ENCODE measurements around the gene SPATA2. TPM values are rescaled to one million over a fixed set of nuclear protein-coding genes. Genes with fewer than 3 reads are reported as not detected.

SPATA2 gene
- total and polyA plus RNA-seq, 2 experiments from 2014 or later, result 5.3 to 9.3 TPM

DNA sequence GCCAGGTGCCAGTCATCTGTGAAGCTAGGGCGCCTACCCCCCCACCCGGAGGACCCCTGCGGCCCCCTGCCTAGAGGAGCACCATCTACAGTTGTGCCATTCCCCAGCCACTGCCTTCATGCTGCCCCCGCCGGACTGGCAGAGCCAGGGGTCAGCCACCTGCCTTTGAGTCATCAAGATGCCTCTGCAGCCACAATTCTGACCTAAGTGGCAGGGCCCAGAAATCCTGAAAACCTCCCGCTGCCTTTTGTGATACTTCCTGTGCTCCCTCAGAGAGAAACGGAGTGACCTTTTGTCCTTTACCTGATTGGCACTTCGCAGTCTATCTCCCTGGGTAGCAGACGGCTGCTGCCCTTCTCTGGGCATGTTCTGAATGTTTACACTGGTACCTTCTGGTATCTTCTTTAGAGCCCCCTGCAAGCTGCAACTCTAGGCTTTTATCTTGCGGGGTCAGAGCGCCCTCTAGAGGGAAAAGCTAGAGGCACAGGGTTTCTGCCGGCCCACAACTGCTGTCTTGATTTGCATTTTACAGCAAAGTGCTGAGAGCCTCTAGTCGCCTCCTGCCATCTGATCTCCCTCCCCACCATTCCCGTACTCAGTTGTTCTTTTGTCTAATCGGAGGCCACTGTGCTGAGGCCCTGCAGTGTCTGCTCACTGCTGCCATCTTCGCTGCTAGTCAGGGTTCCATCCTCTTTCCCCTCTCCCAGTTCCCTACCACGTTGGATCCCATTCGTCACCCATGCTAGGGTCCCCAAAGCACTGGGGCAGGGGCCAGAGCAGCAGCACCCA, 26.9 kb downstream of the SPATA2 start:
- TF ChIP-seq, protein P1, sequence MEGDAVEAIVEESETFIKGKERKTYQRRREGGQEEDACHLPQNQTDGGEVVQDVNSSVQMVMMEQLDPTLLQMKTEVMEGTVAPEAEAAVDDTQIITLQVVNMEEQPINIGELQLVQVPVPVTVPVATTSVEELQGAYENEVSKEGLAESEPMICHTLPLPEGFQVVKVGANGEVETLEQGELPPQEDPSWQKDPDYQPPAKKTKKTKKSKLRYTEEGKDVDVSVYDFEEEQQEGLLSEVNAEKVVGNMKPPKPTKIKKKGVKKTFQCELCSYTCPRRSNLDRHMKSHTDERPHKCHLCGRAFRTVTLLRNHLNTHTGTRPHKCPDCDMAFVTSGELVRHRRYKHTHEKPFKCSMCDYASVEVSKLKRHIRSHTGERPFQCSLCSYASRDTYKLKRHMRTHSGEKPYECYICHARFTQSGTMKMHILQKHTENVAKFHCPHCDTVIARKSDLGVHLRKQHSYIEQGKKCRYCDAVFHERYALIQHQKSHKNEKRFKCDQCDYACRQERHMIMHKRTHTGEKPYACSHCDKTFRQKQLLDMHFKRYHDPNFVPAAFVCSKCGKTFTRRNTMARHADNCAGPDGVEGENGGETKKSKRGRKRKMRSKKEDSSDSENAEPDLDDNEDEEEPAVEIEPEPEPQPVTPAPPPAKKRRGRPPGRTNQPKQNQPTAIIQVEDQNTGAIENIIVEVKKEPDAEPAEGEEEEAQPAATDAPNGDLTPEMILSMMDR (conservative IDR thresholded peaks at IDR 0.05; ENCODE audit: low read depth in 2 of 2), result peak; percentile 88 to 93
- TF ChIP-seq, protein P2, sequence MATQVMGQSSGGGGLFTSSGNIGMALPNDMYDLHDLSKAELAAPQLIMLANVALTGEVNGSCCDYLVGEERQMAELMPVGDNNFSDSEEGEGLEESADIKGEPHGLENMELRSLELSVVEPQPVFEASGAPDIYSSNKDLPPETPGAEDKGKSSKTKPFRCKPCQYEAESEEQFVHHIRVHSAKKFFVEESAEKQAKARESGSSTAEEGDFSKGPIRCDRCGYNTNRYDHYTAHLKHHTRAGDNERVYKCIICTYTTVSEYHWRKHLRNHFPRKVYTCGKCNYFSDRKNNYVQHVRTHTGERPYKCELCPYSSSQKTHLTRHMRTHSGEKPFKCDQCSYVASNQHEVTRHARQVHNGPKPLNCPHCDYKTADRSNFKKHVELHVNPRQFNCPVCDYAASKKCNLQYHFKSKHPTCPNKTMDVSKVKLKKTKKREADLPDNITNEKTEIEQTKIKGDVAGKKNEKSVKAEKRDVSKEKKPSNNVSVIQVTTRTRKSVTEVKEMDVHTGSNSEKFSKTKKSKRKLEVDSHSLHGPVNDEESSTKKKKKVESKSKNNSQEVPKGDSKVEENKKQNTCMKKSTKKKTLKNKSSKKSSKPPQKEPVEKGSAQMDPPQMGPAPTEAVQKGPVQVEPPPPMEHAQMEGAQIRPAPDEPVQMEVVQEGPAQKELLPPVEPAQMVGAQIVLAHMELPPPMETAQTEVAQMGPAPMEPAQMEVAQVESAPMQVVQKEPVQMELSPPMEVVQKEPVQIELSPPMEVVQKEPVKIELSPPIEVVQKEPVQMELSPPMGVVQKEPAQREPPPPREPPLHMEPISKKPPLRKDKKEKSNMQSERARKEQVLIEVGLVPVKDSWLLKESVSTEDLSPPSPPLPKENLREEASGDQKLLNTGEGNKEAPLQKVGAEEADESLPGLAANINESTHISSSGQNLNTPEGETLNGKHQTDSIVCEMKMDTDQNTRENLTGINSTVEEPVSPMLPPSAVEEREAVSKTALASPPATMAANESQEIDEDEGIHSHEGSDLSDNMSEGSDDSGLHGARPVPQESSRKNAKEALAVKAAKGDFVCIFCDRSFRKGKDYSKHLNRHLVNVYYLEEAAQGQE (IDR thresholded peaks at IDR 0.05; ENCODE audit: unreplicated experiment), result no peak
- H3K27ac Mint-ChIP-seq, result peak overlapping the region; percentile 62; the same call in 1 of the 2 replicates
- H3K4me1 ChIP-seq (ENCODE audit: insufficient read depth), result peaks cover 10% of the 10 kb centered on the region
- no peak overlapping the region for H3K27ac ChIP-seq (ENCODE audit: low read depth)
- ATAC-seq (peak; percentile 64), DNase-seq (ENCODE audit: low spot score) (peak; percentile 90)
- H3F3A ChIP-seq (replicated peaks; ENCODE audit: low read depth), result no peaks in the 10 kb centered on the region
- peaks cover 45% of the 10 kb centered on the region for H3K4me1 Mint-ChIP-seq
- H3K4me3 ChIP-seq, result no peak overlapping the region
- H3K79me2 ChIP-seq (replicated peaks; ENCODE audit: insufficient read depth), result no peaks in the 10 kb centered on the region
- H3K36me3 ChIP-seq (ENCODE audit: insufficient read depth), result no peaks in the 10 kb centered on the region
- no peaks in the 10 kb centered on the region for H4K20me1 ChIP-seq (replicated peaks; ENCODE audit: insufficient read depth)
- H3K4me3 Mint-ChIP-seq, result no peak overlapping the region
- peak overlapping the region; percentile 40; the same call in 1 of the 2 replicates for H3K4me2 ChIP-seq
- no peaks in the 10 kb centered on the region for H3K9me3 Mint-ChIP-seq
- peaks cover 5% of the 10 kb centered on the region; the same call in 2 of the 3 replicates for H3K36me3 Mint-ChIP-seq (ENCODE audit: low read depth)
- H3K9me2 ChIP-seq (ENCODE audit: insufficient read depth), result no peaks in the 10 kb centered on the region
- H3K27me3 Mint-ChIP-seq (ENCODE audit: insufficient read depth, low read depth, poor library complexity), result peaks cover 22% of the 10 kb centered on the region
- H3K27me3 ChIP-seq (ENCODE audit: insufficient read depth), result no peaks in the 10 kb centered on the region
- H2AFZ ChIP-seq, result no peak overlapping the region

DNA sequence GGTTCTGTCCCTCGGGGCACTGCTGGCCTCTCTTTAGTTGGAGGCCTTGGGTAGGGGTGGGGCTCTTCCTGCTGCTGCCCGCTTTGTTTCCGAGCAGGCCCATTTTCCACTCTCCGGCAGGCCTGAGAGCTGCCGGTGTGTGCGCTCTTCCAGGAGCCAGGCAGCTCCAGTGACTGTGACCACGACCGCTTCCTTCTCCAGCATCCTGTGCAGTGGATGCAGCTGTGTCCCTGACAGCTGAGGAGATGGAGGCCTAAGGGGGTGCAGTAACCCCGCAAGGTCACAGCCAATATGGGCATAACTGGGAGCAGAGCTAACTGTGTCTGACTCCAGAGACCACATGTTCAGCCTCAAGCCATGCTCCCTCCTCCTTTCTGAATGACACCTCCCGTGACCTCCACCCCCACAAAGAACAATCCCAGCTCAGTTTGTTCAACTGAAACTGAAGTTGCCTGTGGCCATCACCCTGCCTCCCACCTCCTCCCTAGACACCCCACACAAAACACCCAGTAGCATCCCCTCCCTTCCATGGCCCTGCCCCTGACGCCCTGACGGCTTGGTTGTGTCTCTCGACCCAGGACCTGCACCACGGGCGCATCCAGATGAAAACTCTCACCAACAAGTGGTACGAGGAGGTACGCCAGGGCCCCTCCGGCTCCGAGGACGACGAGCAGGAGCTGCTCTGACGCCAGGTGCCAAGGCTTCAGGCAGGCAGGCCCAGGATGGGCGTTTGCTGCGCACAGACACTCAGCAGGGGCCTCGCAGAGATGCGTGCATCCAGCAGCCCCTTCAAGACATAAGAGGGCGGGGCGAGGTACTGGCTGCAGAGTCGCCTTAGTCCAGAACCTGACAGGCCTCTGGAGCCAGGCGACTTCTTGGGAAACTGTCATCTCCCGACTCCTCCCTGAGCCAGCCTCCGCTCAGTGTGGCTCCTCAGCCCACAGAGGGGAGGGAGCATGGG, 27.8 kb downstream of the SPATA2 start:
- Mint-ChIP-seq H3K4me1 (peaks cover 45% of the 10 kb centered on the region), H3K4me3 (no peak overlapping the region), H3K36me3 (ENCODE audit: low read depth) (peaks cover 5% of the 10 kb centered on the region; the same call in 2 of the 3 replicates), H3K27me3 (ENCODE audit: insufficient read depth, low read depth, poor library complexity) (peaks cover 24% of the 10 kb centered on the region), H3K27ac (no peak overlapping the region), H3K9me3 (no peaks in the 10 kb centered on the region)
- no peak overlapping the region for H3K4me3 ChIP-seq
- no peaks in the 10 kb centered on the region for H3K9me2 ChIP-seq (ENCODE audit: insufficient read depth)
- H3K4me1 ChIP-seq (ENCODE audit: insufficient read depth), result peaks cover 10% of the 10 kb centered on the region
- no peaks in the 10 kb centered on the region for H3K79me2 ChIP-seq (replicated peaks; ENCODE audit: insufficient read depth)
- no peak overlapping the region for H3K27ac ChIP-seq (ENCODE audit: low read depth)
- no peak overlapping the region for H2AFZ ChIP-seq
- H3K27me3 ChIP-seq (ENCODE audit: insufficient read depth), result no peaks in the 10 kb centered on the region
- ATAC-seq, result no peak
- H3K4me2 ChIP-seq, result no peak overlapping the region
- no peaks in the 10 kb centered on the region for H4K20me1 ChIP-seq (replicated peaks; ENCODE audit: insufficient read depth)
- no peak for DNase-seq (ENCODE audit: low spot score)
- H3F3A ChIP-seq (replicated peaks; ENCODE audit: low read depth), result no peaks in the 10 kb centered on the region
- no peaks in the 10 kb centered on the region for H3K36me3 ChIP-seq (ENCODE audit: insufficient read depth)
- TF ChIP-seq NANOG (IDR thresholded peaks at IDR 0.05; ENCODE audit: borderline replicate concordance) (no peak), JUNB (IDR thresholded peaks at IDR 0.05; ENCODE audit: unreplicated experiment) (no peak), POLR2AphosphoS5 (IDR thresholded peaks at IDR 0.05; ENCODE audit: low read depth) (no peak), CREB1 (CRISPR knock-in tag; IDR thresholded peaks at IDR 0.05; ENCODE audit: low read depth) (no peak), STAT1 (IDR thresholded peaks at IDR 0.05; ENCODE audit: unreplicated experiment) (no peak), ZNF331 (CRISPR knock-in tag; IDR thresholded peaks at IDR 0.05; ENCODE audit: low read depth) (no peak), ZNF114 (CRISPR knock-in tag; IDR thresholded peaks at IDR 0.05) (no peak), EZH2 (IDR thresholded peaks at IDR 0.05; ENCODE audit: low read depth, unreplicated experiment) (no peak)
- TF ChIP-seq, protein P3, sequence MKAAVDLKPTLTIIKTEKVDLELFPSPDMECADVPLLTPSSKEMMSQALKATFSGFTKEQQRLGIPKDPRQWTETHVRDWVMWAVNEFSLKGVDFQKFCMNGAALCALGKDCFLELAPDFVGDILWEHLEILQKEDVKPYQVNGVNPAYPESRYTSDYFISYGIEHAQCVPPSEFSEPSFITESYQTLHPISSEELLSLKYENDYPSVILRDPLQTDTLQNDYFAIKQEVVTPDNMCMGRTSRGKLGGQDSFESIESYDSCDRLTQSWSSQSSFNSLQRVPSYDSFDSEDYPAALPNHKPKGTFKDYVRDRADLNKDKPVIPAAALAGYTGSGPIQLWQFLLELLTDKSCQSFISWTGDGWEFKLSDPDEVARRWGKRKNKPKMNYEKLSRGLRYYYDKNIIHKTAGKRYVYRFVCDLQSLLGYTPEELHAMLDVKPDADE (IDR thresholded peaks at IDR 0.05), result no peak
- TF ChIP-seq, protein P2 (IDR thresholded peaks at IDR 0.05; ENCODE audit: unreplicated experiment), result no peak
